IMR-90 (cell line): ENCODE results near the gene TESK2. TPM values are rescaled to one million over a fixed set of nuclear protein-coding genes. Genes with fewer than 3 reads are reported as not detected.

Experiments
- ATAC-seq: fragments of 200-7000 bp; cut with Tn5 transposase; 2 replicates; pipeline ENCODE4 v1.9.1; 2020; ENCODE audit warnings: low read depth, mild to moderate bottlenecking, moderate library complexity
- BruUV-seq: library from RNA; stranded (reverse); fragments of 400-500 nt; replicated peaks from 2 replicates; lab custom pipeline; 2021; lab: Mats Ljungman, UMichigan
- CTCF ChIA-PET: fragments of 300-600 bp; formaldehyde crosslinking; extraction: SDS; loops from one replicate; lab custom pipeline; 2021; ENCODE audit warnings: antibody characterized with exemption; lab: Yijun Ruan, JAX
- POLR2A ChIA-PET: fragments of 300-600 bp; sonication (Branson Sonifier 250); formaldehyde crosslinking; loops from one replicate; lab custom pipeline; 2022; ENCODE audit warnings: antibody characterized with exemption; ENCODE audit not compliant: unreplicated experiment; lab: Charles Lee
- DNase-seq: peaks from one replicate; pipeline ENCODE4 v3.0.0; 2013
- H2AFZ ChIP-seq: replicated peaks from 2 replicates; pipeline ENCODE3; 2013; ENCODE audit warnings: low read length, mild to moderate bottlenecking; ENCODE audit not compliant: poor library complexity
- H2AK5ac ChIP-seq: 2 replicates; pipeline ENCODE4 v1.6.1; 2013; ENCODE audit warnings: low read depth, low read length, inconsistent platforms
- H2AK9ac ChIP-seq: replicated peaks from 2 replicates; pipeline ENCODE3; 2013; ENCODE audit warnings: mild to moderate bottlenecking, low read depth, low read length, moderate library complexity; ENCODE audit not compliant: poor library complexity
- H2BK120ac ChIP-seq: 2 replicates; pipeline ENCODE4 v1.6.1; 2013; ENCODE audit warnings: low read depth, low read length, inconsistent platforms
- H2BK15ac ChIP-seq: 3 replicates; pipeline ENCODE4 v1.6.1; 2013; ENCODE audit warnings: low read depth, low read length, inconsistent platforms
- H2BK20ac ChIP-seq: 2 replicates; pipeline ENCODE4 v1.6.1; 2013; ENCODE audit warnings: low read depth, mild to moderate bottlenecking, inconsistent platforms, low read length, moderate library complexity
- H2BK5ac ChIP-seq: 2 replicates; pipeline ENCODE4 v1.6.1; 2013; ENCODE audit warnings: mild to moderate bottlenecking, low read depth, low read length, inconsistent platforms; ENCODE audit not compliant: poor library complexity, severe bottlenecking
- H3K14ac ChIP-seq: replicated peaks from 2 replicates; pipeline ENCODE4 v1.6.1; 2013; ENCODE audit warnings: low read depth, low read length, inconsistent platforms
- H3K18ac ChIP-seq: 2 replicates; pipeline ENCODE4 v1.6.1; 2013; ENCODE audit warnings: low read depth, low read length, control low read depth
- H3K23ac ChIP-seq: 2 replicates; pipeline ENCODE4 v1.6.1; 2013; ENCODE audit warnings: low read depth, low read length, inconsistent platforms
- H3K27ac ChIP-seq: 2 replicates; pipeline ENCODE4 v1.5.1; 2013; ENCODE audit warnings: mild to moderate bottlenecking, control low read depth, low read length; ENCODE audit not compliant: insufficient read depth
- H3K27me3 ChIP-seq: 2 replicates; pipeline ENCODE4 v1.6.1; 2013; ENCODE audit warnings: low read length; ENCODE audit not compliant: control insufficient read depth, insufficient read depth
- H3K36me3 ChIP-seq: 2 replicates; pipeline ENCODE4 v1.6.1; 2013; ENCODE audit warnings: low read length, mixed read lengths; ENCODE audit not compliant: control insufficient read depth, insufficient read depth
- H3K4ac ChIP-seq: 2 replicates; pipeline ENCODE4 v1.6.1; 2013; ENCODE audit warnings: low read depth, low read length, inconsistent platforms
- H3K4me1 ChIP-seq: 2 replicates; pipeline ENCODE4 v1.6.1; 2013; ENCODE audit warnings: low read length, mixed read lengths; ENCODE audit not compliant: control insufficient read depth, insufficient read depth
- H3K4me2 ChIP-seq: 2 replicates; pipeline ENCODE4 v1.6.1; 2013; ENCODE audit warnings: low read depth, mild to moderate bottlenecking, control low read depth, low read length, moderate library complexity
- H3K4me3 ChIP-seq: 2 replicates; pipeline ENCODE4 v1.5.1; 2013; ENCODE audit warnings: low read depth, mild to moderate bottlenecking, control low read depth, low read length, moderate library complexity; ENCODE audit not compliant: insufficient read depth
- H3K56ac ChIP-seq: 2 replicates; pipeline ENCODE4 v1.6.1; 2013; ENCODE audit warnings: low read length, inconsistent platforms; ENCODE audit not compliant: insufficient read depth; ENCODE audit errors: extremely low read depth
- H3K79me1 ChIP-seq, 2 experiments: 2 replicates each; pipeline ENCODE4 v1.6.1; 2013; ENCODE audit warnings: low read length in 2 of 2, inconsistent platforms in 1 of 2, low read depth in 1 of 2
- H3K9ac ChIP-seq: 2 replicates; pipeline ENCODE4 v1.6.1; 2013; ENCODE audit warnings: low read depth, low read length, control low read depth
- H3K9me1 ChIP-seq: 2 replicates; pipeline ENCODE4 v1.6.1; 2013; ENCODE audit warnings: low read length, inconsistent platforms; ENCODE audit not compliant: insufficient read depth
- H3K9me3 ChIP-seq: 2 replicates; pipeline ENCODE4 v1.6.1; 2013; ENCODE audit warnings: low read length; ENCODE audit not compliant: control insufficient read depth, insufficient read depth
- H4K20me1 ChIP-seq: 2 replicates; pipeline ENCODE4 v1.6.1; 2013; ENCODE audit warnings: low read length, inconsistent platforms; ENCODE audit not compliant: insufficient read depth
- H4K5ac ChIP-seq: 2 replicates; pipeline ENCODE4 v1.6.1; 2013; ENCODE audit warnings: mild to moderate bottlenecking, low read depth, low read length, control low read depth
- H4K8ac ChIP-seq, 2 experiments: 2 replicates each; pipeline ENCODE4 v1.6.1; 2013; ENCODE audit warnings: low read depth in 2 of 2, low read length in 2 of 2, control low read depth in 1 of 2, inconsistent platforms in 1 of 2
- H4K91ac ChIP-seq: 2 replicates; pipeline ENCODE4 v1.6.1; 2013; ENCODE audit warnings: low read depth, low read length, inconsistent platforms; ENCODE audit not compliant: insufficient read depth
- BHLHE40 ChIP-seq: fragments of 150-350 bp; IDR thresholded peaks from 2 replicates; pipeline ENCODE4 v1.6.1; 2016; ENCODE audit warnings: mild to moderate bottlenecking, low read depth, low read length
- CEBPB ChIP-seq: IDR thresholded peaks from 2 replicates; pipeline ENCODE4 v1.6.1; 2012; ENCODE audit warnings: low read depth, low read length, improper control_type of control experiment
- CHD1 ChIP-seq: IDR thresholded peaks from 2 replicates; pipeline ENCODE4 v1.6.1; 2012; ENCODE audit warnings: low read depth, low read length, improper control_type of control experiment
- FOS ChIP-seq: fragments of 150-350 bp; IDR thresholded peaks from 2 replicates; pipeline ENCODE4 v1.6.1; 2016; ENCODE audit warnings: low read depth, low read length
- MAFK ChIP-seq: IDR thresholded peaks from 2 replicates; pipeline ENCODE4 v1.6.1; 2012; ENCODE audit warnings: low read depth, low read length, improper control_type of control experiment
- MAZ ChIP-seq: IDR thresholded peaks from 2 replicates; pipeline ENCODE4 v1.6.1; 2012; ENCODE audit warnings: low read depth, mild to moderate bottlenecking, low read length, improper control_type of control experiment, moderate library complexity, borderline replicate concordance
- MXI1 ChIP-seq: IDR thresholded peaks from 2 replicates; pipeline ENCODE4 v1.6.1; 2012; ENCODE audit warnings: low read depth, mild to moderate bottlenecking, low read length, moderate library complexity, borderline replicate concordance
- NFE2L2 ChIP-seq: fragments of 150-350 bp; IDR thresholded peaks from 2 replicates; pipeline ENCODE4 v1.6.1; 2016; ENCODE audit warnings: low read depth, mild to moderate bottlenecking, low read length
- POLR2A ChIP-seq: IDR thresholded peaks from 2 replicates; pipeline ENCODE4 v1.6.1; 2012; ENCODE audit warnings: mild to moderate bottlenecking, low read depth, low read length
- RAD21 ChIP-seq: IDR thresholded peaks from 2 replicates; pipeline ENCODE4 v1.6.1; 2012; ENCODE audit warnings: low read length, improper control_type of control experiment
- RCOR1 ChIP-seq: IDR thresholded peaks from 2 replicates; pipeline ENCODE4 v1.6.1; 2012; ENCODE audit warnings: mild to moderate bottlenecking, low read length, improper control_type of control experiment; ENCODE audit not compliant: insufficient replicate concordance
- RFX5 ChIP-seq: IDR thresholded peaks from 2 replicates; pipeline ENCODE4 v1.8.0; 2012; ENCODE audit warnings: low read depth, mild to moderate bottlenecking, low read length, moderate library complexity
- SMC3 ChIP-seq: fragments of 150-350 bp; IDR thresholded peaks from 2 replicates; pipeline ENCODE4 v1.6.1; 2016; ENCODE audit warnings: low read depth, mild to moderate bottlenecking, antibody characterized with exemption, low read length, moderate library complexity
- WGBS, 2 experiments: methylation state at CpG; one replicate each; pipeline versions ENCODE4 v1.1.5 to v1.1.7; 2013; ENCODE audit warnings: missing lambda C conversion rate in 2 of 2; ENCODE audit not compliant: insufficient read length in 1 of 2; ENCODE audit errors: extremely low coverage in 2 of 2; 5-methylcytosine and 5-hydroxymethylcytosine counted together
- dilution Hi-C: fragments of 300-500 bp; cut with HindIII; formaldehyde crosslinking; loops from one replicate; pipeline ENCODE4 v1.14.3; 2018; ENCODE audit warnings: low sequenced_read_pairs; ENCODE audit not compliant: unreplicated experiment
- in situ Hi-C: fragments of 300-500 bp; cut with MboI; formaldehyde crosslinking; loops from 3 replicates; pipeline ENCODE4 v1.14.3; 2019; ENCODE audit warnings: low sequenced_read_pairs, inconsistent platforms, mixed read lengths
- intact Hi-C: fragments of 100-400 bp; cut with micrococcal nuclease; formaldehyde crosslinking; loops from 2 replicates; pipeline ENCODE4 v1.10.0; 2022
- polyA plus RNA-seq, 3 experiments: library from polyadenylated mRNA; depleted of rRNA; stranded (reverse); fragments of >200 nt; gene quantifications; 2 replicates each; pipeline ENCODE4 v1.2.3, GENCODE V29; 2012; ENCODE audit warnings: low replicate concordance in 1 of 3
- total RNA-seq: library from RNA; depleted of rRNA; stranded (reverse); fragments of >200 nt; gene quantifications from 2 replicates; pipeline ENCODE4 v1.2.3, GENCODE V29; 2012
- TF ChIP-seq, protein P1 (sequence below): fragments of 150-350 bp; IDR thresholded peaks from 2 replicates; pipeline ENCODE4 v1.6.1; 2016; ENCODE audit warnings: low read depth, mild to moderate bottlenecking, low read length, moderate library complexity, borderline replicate concordance
- TF ChIP-seq, protein P2 (sequence below): fragments of 150-350 bp; IDR thresholded peaks from 2 replicates; pipeline ENCODE4 v1.6.1; 2017; ENCODE audit warnings: mild to moderate bottlenecking, antibody characterized with exemption, low read length, low read depth
- TF ChIP-seq, protein P3 (sequence below): conservative IDR thresholded peaks from 2 replicates; pipeline ENCODE4 v1.5.1; 2012; ENCODE audit warnings: mild to moderate bottlenecking, low read depth, low read length, improper control_type of control experiment

TESK2 gene
- total and polyA plus RNA-seq, 2 of the 4 experiments (the other 2 are of a cell fraction): 0.90 to 1.3 TPM

DNA sequence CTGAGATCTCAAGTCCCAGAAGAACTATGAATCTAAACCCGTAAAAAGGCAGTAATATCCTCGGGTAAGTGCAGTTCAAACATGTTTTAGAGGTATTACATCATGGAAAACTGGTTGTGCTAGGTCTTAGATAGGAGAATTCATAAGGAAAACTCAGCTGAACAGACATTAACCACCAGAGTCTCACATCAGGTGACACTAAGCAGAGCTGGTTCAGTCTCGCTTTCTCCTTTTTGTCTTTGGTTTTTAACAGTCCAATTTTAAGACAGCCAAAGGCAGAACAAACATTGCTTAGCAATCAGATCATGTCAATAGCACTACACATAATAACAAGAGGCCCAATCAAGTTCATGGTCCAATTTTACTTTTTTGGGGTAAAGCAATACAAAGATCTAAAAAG lies 87.7 kb downstream of the TESK2 start:
- H3K27ac ChIP-seq: no peak overlapping the region
- H4K91ac ChIP-seq: no peak overlapping the region
- in situ Hi-C loops: no loop called here
- TF ChIP-seq MAFK (no peak), RAD21 (no peak), MXI1 (no peak), BHLHE40 (no peak), CHD1 (no peak), RFX5 (no peak), POLR2A (no peak), CEBPB (no peak), RCOR1 (no peak), FOS (no peak), NFE2L2 (no peak), SMC3 (no peak), MAZ (no peak)
- TF ChIP-seq, protein P1, sequence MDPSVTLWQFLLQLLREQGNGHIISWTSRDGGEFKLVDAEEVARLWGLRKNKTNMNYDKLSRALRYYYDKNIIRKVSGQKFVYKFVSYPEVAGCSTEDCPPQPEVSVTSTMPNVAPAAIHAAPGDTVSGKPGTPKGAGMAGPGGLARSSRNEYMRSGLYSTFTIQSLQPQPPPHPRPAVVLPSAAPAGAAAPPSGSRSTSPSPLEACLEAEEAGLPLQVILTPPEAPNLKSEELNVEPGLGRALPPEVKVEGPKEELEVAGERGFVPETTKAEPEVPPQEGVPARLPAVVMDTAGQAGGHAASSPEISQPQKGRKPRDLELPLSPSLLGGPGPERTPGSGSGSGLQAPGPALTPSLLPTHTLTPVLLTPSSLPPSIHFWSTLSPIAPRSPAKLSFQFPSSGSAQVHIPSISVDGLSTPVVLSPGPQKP: no peak
- TF ChIP-seq, protein P2, sequence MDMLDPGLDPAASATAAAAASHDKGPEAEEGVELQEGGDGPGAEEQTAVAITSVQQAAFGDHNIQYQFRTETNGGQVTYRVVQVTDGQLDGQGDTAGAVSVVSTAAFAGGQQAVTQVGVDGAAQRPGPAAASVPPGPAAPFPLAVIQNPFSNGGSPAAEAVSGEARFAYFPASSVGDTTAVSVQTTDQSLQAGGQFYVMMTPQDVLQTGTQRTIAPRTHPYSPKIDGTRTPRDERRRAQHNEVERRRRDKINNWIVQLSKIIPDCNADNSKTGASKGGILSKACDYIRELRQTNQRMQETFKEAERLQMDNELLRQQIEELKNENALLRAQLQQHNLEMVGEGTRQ: no peak
- TF ChIP-seq, protein P3, sequence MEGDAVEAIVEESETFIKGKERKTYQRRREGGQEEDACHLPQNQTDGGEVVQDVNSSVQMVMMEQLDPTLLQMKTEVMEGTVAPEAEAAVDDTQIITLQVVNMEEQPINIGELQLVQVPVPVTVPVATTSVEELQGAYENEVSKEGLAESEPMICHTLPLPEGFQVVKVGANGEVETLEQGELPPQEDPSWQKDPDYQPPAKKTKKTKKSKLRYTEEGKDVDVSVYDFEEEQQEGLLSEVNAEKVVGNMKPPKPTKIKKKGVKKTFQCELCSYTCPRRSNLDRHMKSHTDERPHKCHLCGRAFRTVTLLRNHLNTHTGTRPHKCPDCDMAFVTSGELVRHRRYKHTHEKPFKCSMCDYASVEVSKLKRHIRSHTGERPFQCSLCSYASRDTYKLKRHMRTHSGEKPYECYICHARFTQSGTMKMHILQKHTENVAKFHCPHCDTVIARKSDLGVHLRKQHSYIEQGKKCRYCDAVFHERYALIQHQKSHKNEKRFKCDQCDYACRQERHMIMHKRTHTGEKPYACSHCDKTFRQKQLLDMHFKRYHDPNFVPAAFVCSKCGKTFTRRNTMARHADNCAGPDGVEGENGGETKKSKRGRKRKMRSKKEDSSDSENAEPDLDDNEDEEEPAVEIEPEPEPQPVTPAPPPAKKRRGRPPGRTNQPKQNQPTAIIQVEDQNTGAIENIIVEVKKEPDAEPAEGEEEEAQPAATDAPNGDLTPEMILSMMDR: no peak
- no peaks in the 10 kb centered on the region for H3K27me3 ChIP-seq
- H3K4me3 ChIP-seq: no peak overlapping the region
- POLR2A ChIA-PET: no interaction called here
- no peak overlapping the region for H2BK15ac ChIP-seq
- H2BK5ac ChIP-seq: no peak overlapping the region
- no peak overlapping the region for H4K8ac ChIP-seq
- H3K79me1 ChIP-seq: no peaks in the 10 kb centered on the region
- no peak overlapping the region for H3K4me2 ChIP-seq
- no CpG with 5 or more reads among the region's 3 CpGs for WGBS, 2 experiments
- no peak overlapping the region for H3K14ac ChIP-seq
- no peak overlapping the region for H3K4ac ChIP-seq
- H3K23ac ChIP-seq: no peak overlapping the region
- H2AK5ac ChIP-seq: no peak overlapping the region
- H4K20me1 ChIP-seq: no peaks in the 10 kb centered on the region
- no peaks in the 10 kb centered on the region for H3K9me1 ChIP-seq
- intact Hi-C loops: no loop called here
- no peak overlapping the region for H2AFZ ChIP-seq
- no peaks in the 10 kb centered on the region for H3K4me1 ChIP-seq
- no peaks in the 10 kb centered on the region for H3K36me3 ChIP-seq
- no peak overlapping the region for H2BK20ac ChIP-seq
- no peak overlapping the region for H4K5ac ChIP-seq
- no peak overlapping the region for H3K18ac ChIP-seq
- no TSS peak for BruUV-seq
- no peak overlapping the region for H3K56ac ChIP-seq
- no peak overlapping the region for H2BK120ac ChIP-seq
- CTCF ChIA-PET: no interaction called here
- no peaks in the 10 kb centered on the region for H3K9me3 ChIP-seq
- dilution Hi-C loops: no loop called here
- H3K9ac ChIP-seq: no peak overlapping the region
- DNase-seq (no peak), ATAC-seq (no peak)
- H2AK9ac ChIP-seq: no peak overlapping the region
